HEK293 (cell line): ENCODE measurements around the gene HDAC11.
"Not testable (repeated sequence)": the region's sequence is repeated elsewhere in the genome, so short reads cannot be mapped to it uniquely, and the experiment has no call there.

Experiments used
- CTCF ChIA-PET: fragments of 350-600 bp; formaldehyde crosslinking; extraction: SDS; loops from one replicate; lab custom pipeline; 2021; ENCODE audit warnings: antibody characterized with exemption; lab: Yijun Ruan, JAX
- POLR2A ChIA-PET: fragments of 300-600 bp; formaldehyde crosslinking; extraction: SDS; loops from one replicate; lab custom pipeline; 2020; ENCODE audit warnings: antibody characterized with exemption, inconsistent platforms; lab: Yijun Ruan, JAX
- H3K27ac ChIP-seq: fragments of 200-500 bp; sonication (Bioruptor generic); 2 replicates; pipeline ENCODE4 v1.5.1; 2014; ENCODE audit warnings: low read depth, low read length, control low read depth, inconsistent platforms; ENCODE audit errors: extremely low read depth
- H3K36me3 ChIP-seq, 2 experiments: fragments of 200-500 bp in 1 of 2; sonication (Bioruptor generic) in 1 of 2; 1 replicate in 1 of 2; 2 replicates in 1 of 2; pipeline ENCODE4 v1.5.1; 2014 to 2017; ENCODE audit warnings: inconsistent platforms in 2 of 2, low read length in 2 of 2; ENCODE audit not compliant: control insufficient read depth in 2 of 2, insufficient read depth in 1 of 2
- H3K4me1 ChIP-seq: fragments of 200-500 bp; sonication (Bioruptor generic); 2 replicates; pipeline ENCODE4 v1.5.1; 2014; ENCODE audit warnings: mild to moderate bottlenecking, low read length, inconsistent platforms; ENCODE audit not compliant: control insufficient read depth, insufficient read depth
- H3K4me3 ChIP-seq: 2 replicates; pipeline ENCODE4 v1.5.1; 2011; ENCODE audit warnings: low read depth, mild to moderate bottlenecking, control low read depth, low read length, moderate library complexity
- H3K9me3 ChIP-seq: fragments of 200-500 bp; sonication (Bioruptor generic); 2 replicates; pipeline ENCODE4 v1.5.1; 2014; ENCODE audit warnings: low read depth, low read length, inconsistent platforms; ENCODE audit not compliant: control insufficient read depth, insufficient read depth
- BCL6B ChIP-seq: fragments of 450-650 bp; formaldehyde crosslinking; IDR thresholded peaks from 2 replicates; pipeline ENCODE4 v1.5.1; 2017; ENCODE audit warnings: missing biosample characterization, missing genetic modification characterization
- SALL2 ChIP-seq: fragments of 450-650 bp; formaldehyde crosslinking; IDR thresholded peaks from 2 replicates; pipeline ENCODE4 v1.5.0; 2017; ENCODE audit warnings: missing biosample characterization, mild to moderate bottlenecking, missing genetic modification characterization, borderline replicate concordance
- SP7 ChIP-seq: fragments of 450-650 bp; formaldehyde crosslinking; IDR thresholded peaks from 2 replicates; pipeline ENCODE4 v1.5.1; 2016; ENCODE audit warnings: missing biosample characterization, missing genetic modification characterization
- YY2 ChIP-seq: fragments of 450-650 bp; formaldehyde crosslinking; IDR thresholded peaks from 2 replicates; pipeline ENCODE4 v1.5.1; 2016; ENCODE audit warnings: missing biosample characterization, missing genetic modification characterization
- ZBTB17 ChIP-seq: fragments of 450-650 bp; formaldehyde crosslinking; IDR thresholded peaks from 2 replicates; pipeline ENCODE4 v1.5.1; 2016; ENCODE audit warnings: missing biosample characterization, missing genetic modification characterization
- ZBTB20 ChIP-seq: fragments of 450-650 bp; formaldehyde crosslinking; IDR thresholded peaks from 2 replicates; pipeline ENCODE4 v1.5.1; 2016; ENCODE audit warnings: missing biosample characterization, missing genetic modification characterization
- ZFHX2 ChIP-seq: fragments of 450-650 bp; formaldehyde crosslinking; conservative IDR thresholded peaks from 2 replicates; pipeline ENCODE4 v1.5.1; 2016; ENCODE audit warnings: missing biosample characterization, missing genetic modification characterization
- ZNF10 ChIP-seq: fragments of 450-650 bp; formaldehyde crosslinking; IDR thresholded peaks from 2 replicates; pipeline ENCODE4 v1.5.1; 2017; ENCODE audit warnings: missing biosample characterization, missing genetic modification characterization
- ZNF19 ChIP-seq: fragments of 450-650 bp; formaldehyde crosslinking; IDR thresholded peaks from 2 replicates; pipeline ENCODE4; 2016; ENCODE audit warnings: missing biosample characterization, missing genetic modification characterization, low read depth
- ZNF335 ChIP-seq: fragments of 450-650 bp; formaldehyde crosslinking; conservative IDR thresholded peaks from 2 replicates; pipeline ENCODE4 v1.5.1; 2016; ENCODE audit warnings: missing biosample characterization, missing genetic modification characterization
- ZNF362 ChIP-seq: fragments of 450-650 bp; formaldehyde crosslinking; IDR thresholded peaks from 2 replicates; pipeline ENCODE4 v1.5.1; 2016; ENCODE audit warnings: missing biosample characterization, missing genetic modification characterization
- ZNF423 ChIP-seq: fragments of 450-650 bp; formaldehyde crosslinking; IDR thresholded peaks from 2 replicates; pipeline ENCODE4 v1.5.1; 2016; ENCODE audit warnings: missing biosample characterization, missing genetic modification characterization
- ZNF513 ChIP-seq: fragments of 450-650 bp; IDR thresholded peaks from 2 replicates; pipeline ENCODE4 v1.5.1; 2018; ENCODE audit warnings: missing biosample characterization, missing genetic modification characterization
- ZNF600 ChIP-seq: fragments of 450-650 bp; formaldehyde crosslinking; IDR thresholded peaks from 2 replicates; pipeline ENCODE4 v1.5.1; 2016; ENCODE audit warnings: missing biosample characterization, missing genetic modification characterization
- ZNF629 ChIP-seq: fragments of 450-650 bp; formaldehyde crosslinking; IDR thresholded peaks from 2 replicates; pipeline ENCODE4 v1.5.1; 2017; ENCODE audit warnings: missing biosample characterization, missing genetic modification characterization
- ZNF654 ChIP-seq: fragments of 450-650 bp; formaldehyde crosslinking; IDR thresholded peaks from 2 replicates; pipeline ENCODE4 v1.5.1; 2016; ENCODE audit warnings: low read depth, missing biosample characterization, missing genetic modification characterization
- ZNF670 ChIP-seq: fragments of 450-650 bp; formaldehyde crosslinking; IDR thresholded peaks from 2 replicates; pipeline ENCODE4 v1.5.1; 2016; ENCODE audit warnings: missing biosample characterization, missing genetic modification characterization, low read depth
- ZNF76 ChIP-seq: fragments of 450-650 bp; formaldehyde crosslinking; IDR thresholded peaks from 2 replicates; pipeline ENCODE4; 2016; ENCODE audit warnings: low read depth, missing biosample characterization, missing genetic modification characterization, borderline replicate concordance
- TF ChIP-seq, protein P1 (sequence below): fragments of 450-650 bp; formaldehyde crosslinking; IDR thresholded peaks from 2 replicates; pipeline ENCODE4 v1.5.1; 2017; ENCODE audit warnings: missing biosample characterization, missing genetic modification characterization

The HDAC11 gene

GRCh38 chr3:13484851-13485590, 4.9 kb downstream of the HDAC11 start (continued):
- TF ChIP-seq ZNF423 (tag by site-specific recombination) (0 out of 2 replicates have a peak, but pooled peaks have one; percentile 24), YY2 (no peak), ZBTB20 (tag by site-specific recombination) (peak; percentile 86), ZNF654 (no peak), BCL6B (no peak)

- not testable (repeated sequence) for H3K27ac ChIP-seq, H3K4me3 ChIP-seq, H3K4me1 ChIP-seq, H3K9me3 ChIP-seq
- CTCF ChIA-PET = interaction anchor here (0.5 to 2.7 kb wide), 9 partner anchors 10 to 402 kb away, joined by 3 to 17 read pairs (median 7); no protein-coding TSS in a partner anchor
- peaks cover 0 to 23% of the 10 kb centered on the region in 2 experiments; a peak in 2 of 3 replicates for H3K36me3 ChIP-seq
- POLR2A ChIA-PET = interaction anchor here (0.6 to 0.7 kb wide), 2 partner anchors 15 to 205 kb away, joined by 4 to 6 read pairs; no protein-coding TSS in a partner anchor
- TF ChIP-seq, protein P1, sequence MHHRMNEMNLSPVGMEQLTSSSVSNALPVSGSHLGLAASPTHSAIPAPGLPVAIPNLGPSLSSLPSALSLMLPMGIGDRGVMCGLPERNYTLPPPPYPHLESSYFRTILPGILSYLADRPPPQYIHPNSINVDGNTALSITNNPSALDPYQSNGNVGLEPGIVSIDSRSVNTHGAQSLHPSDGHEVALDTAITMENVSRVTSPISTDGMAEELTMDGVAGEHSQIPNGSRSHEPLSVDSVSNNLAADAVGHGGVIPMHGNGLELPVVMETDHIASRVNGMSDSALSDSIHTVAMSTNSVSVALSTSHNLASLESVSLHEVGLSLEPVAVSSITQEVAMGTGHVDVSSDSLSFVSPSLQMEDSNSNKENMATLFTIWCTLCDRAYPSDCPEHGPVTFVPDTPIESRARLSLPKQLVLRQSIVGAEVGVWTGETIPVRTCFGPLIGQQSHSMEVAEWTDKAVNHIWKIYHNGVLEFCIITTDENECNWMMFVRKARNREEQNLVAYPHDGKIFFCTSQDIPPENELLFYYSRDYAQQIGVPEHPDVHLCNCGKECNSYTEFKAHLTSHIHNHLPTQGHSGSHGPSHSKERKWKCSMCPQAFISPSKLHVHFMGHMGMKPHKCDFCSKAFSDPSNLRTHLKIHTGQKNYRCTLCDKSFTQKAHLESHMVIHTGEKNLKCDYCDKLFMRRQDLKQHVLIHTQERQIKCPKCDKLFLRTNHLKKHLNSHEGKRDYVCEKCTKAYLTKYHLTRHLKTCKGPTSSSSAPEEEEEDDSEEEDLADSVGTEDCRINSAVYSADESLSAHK (tag by site-specific recombination) = peak; percentile 82
- peak; percentile 22; the same call in 1 of the 2 replicates for TF ChIP-seq ZBTB17
- TF ChIP-seq ZNF335 (tag by site-specific recombination) = 0 out of 2 replicates have a peak, but pooled peaks have one; percentile 48
- 0 out of 2 replicates have a peak, but pooled peaks have one; percentile 24 for TF ChIP-seq ZFHX2 (tag by site-specific recombination)
- TF ChIP-seq ZNF362 (tag by site-specific recombination) = 0 out of 2 replicates have a peak, but pooled peaks have one; percentile 53
- 0 out of 2 replicates have a peak, but pooled peaks have one; percentile 37 for TF ChIP-seq ZNF10 (tag by site-specific recombination)
- TF ChIP-seq SP7 = peak; percentile 53
- 0 out of 2 replicates have a peak, but pooled peaks have one; percentile 20 for TF ChIP-seq ZNF629
- TF ChIP-seq ZNF600 (tag by site-specific recombination) = peak; percentile 55; the same call in 1 of the 2 replicates
- 0 out of 2 replicates have a peak, but pooled peaks have one; percentile 27 for TF ChIP-seq ZNF76 (tag by site-specific recombination)
Measured at GRCh38 chr3:13485630-13486562, 5.8 kb downstream of the HDAC11 start.

DNA sequence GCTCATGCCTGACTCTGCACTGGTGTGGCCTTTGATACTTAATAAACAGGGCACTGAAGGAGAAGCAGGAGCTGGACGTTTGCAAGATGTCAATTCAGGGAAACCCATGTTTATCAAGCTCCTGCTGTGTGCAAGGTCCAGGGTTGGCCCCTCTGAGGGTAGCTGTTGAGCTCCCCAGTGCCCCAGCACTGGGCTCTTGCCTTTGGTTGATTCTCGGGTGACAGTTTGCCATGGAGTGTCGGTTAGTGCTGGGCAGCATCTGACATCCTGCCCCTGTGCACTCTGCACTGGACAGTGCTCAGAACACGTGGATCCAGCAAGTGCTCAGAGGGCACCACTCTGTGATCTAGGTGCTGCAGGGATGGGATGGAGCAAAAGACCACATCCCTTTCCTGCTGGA, 7.3 kb downstream of the HDAC11 start:
- ChIA-PET POLR2A (no interaction called here), CTCF (interaction anchor here (0.6 to 2.3 kb wide), 7 partner anchors 9 to 398 kb away, joined by 3 to 11 read pairs (median 3); no protein-coding TSS in a partner anchor)
- Histone ChIP-seq H3K27ac (no peak overlapping the region), H3K4me3 (no peak overlapping the region), H3K4me1 (peaks cover 5% of the 10 kb centered on the region), H3K9me3 (no peaks in the 10 kb centered on the region), H3K36me3 (peaks cover 0 to 23% of the 10 kb centered on the region in 2 experiments; a peak in 2 of 3 replicates)
- TF ChIP-seq ZNF513 (tag by site-specific recombination) = no peak
- no peak for TF ChIP-seq ZBTB20 (tag by site-specific recombination)
- no peak for TF ChIP-seq BCL6B
- no peak for TF ChIP-seq SALL2 (tag by site-specific recombination)
- TF ChIP-seq ZNF670 (tag by site-specific recombination) = no peak
- TF ChIP-seq, protein P1 (tag by site-specific recombination) = no peak
- TF ChIP-seq ZNF19 (tag by site-specific recombination) = no peak
